T-helper 22 cell (primary cell): ENCODE data around the gene ACSF2.

Experiments
- DNase-seq: peaks from one replicate; pipeline ENCODE4 v3.0.0-alpha.2; 2020; ENCODE audit warnings: low read depth

Gene ACSF2

DNA sequence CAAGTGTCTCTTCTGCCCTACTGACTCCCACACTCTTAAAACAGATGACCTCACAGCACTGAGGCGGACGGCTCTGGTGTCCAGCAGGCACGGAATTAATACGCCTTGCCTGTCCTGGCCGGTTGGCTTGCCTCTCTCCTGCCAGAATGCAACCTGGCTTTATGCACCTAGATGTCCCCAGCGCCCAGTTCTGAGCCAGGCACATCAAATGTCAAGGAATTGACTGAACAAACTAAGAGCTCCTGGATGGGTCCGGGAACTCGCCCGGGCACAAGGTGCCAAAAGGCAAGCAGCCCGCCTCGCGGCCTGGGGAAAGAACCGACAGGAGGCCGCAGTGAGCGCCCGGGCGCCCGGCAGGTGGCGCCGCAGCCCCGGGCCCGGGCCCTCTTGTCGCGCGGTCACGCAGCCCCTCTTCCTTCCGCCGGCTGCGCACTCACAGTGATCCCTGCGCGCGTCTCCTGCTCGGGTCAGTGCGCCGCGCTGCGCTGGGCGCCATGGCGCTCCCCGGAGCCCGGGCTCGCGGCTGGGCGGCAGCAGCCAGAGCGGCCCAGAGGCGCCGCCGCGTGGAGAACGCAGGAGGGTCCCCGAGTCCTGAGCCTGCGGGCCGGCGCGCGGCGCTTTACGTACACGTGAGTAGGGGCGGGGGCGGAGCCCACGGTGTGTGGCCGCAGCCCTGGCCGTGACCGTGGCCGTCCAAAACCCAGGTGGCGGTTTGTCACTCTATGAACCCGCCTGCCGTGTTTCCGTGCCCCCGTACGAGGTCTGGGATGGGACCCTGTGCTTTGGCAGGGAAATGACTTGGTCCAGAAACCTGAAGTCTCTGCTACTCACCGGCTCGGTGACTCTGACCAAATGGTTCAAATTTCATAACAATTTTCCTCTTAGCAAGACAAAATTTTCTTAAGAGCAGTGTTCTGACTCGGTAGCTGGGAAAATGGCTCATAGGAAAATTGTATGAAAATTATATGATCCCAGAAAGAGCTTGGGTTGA is 52.7 kb downstream of the ACSF2 start, which contains the start of gene RSAD1:
TSS of gene RSAD1 (plus strand) at position 470 of the 991 bp plus-strand sequence. CDS start at position 495, 25 bp downstream.
- DNase-seq, result peak; percentile 70

DNA sequence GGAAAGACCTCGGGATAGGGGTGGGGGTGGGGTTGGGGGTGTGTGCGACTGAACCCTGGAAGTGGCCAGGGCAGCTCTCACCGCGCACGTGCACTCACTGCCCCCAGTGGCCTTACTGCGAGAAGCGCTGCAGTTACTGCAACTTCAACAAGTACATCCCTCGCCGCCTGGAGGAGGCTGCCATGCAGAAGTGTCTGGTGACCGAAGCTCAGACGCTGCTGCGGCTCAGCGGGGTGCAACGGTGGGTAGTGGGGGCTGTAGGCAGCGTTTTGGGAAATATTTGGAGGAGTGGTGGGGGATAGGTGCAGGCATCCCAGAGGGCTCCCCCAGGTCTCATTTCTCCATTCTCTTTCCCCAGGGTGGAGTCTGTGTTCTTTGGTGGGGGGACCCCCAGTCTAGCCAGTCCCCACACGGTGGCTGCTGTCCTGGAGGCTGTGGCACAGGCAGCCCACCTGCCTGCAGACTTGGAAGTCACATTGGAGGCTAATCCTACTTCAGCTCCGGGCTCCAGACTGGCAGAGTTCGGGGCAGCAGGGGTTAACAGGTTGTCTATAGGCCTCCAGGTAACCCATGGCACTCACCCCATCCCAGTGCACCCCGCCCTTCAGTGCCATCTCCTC is 53.6 kb downstream of the ACSF2 start:
- DNase-seq, result peak; percentile 42

DNA sequence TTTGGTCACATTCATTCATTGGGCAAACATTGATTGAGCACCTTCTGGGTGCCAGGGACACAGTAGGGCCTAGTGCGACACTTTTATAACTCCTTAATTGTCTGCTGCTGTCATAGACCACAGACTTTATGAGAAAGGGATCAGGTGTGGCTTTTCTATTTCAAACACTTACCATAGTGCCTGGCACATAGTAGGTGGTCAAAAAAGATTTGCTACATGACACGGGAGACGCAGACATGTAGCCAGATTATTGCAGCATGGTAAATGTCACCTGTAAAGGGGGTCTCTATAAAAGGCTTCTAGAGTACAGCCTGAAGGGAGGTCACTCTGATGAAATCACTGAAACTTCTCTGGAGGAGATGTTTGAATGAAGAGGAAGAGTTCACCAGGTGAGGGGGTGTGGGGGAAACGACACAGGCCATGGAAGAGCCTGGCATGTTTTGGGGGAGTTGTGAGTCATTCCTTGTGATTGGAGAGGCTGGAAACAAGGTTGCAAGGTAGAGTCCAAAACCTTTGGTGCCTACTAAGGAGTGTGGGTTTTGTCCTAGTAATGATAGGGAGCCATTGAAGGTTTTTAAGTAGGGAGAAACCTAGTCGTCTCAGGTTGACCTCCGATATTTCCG is 54.2 kb downstream of the ACSF2 start:
- no peak for DNase-seq

DNA sequence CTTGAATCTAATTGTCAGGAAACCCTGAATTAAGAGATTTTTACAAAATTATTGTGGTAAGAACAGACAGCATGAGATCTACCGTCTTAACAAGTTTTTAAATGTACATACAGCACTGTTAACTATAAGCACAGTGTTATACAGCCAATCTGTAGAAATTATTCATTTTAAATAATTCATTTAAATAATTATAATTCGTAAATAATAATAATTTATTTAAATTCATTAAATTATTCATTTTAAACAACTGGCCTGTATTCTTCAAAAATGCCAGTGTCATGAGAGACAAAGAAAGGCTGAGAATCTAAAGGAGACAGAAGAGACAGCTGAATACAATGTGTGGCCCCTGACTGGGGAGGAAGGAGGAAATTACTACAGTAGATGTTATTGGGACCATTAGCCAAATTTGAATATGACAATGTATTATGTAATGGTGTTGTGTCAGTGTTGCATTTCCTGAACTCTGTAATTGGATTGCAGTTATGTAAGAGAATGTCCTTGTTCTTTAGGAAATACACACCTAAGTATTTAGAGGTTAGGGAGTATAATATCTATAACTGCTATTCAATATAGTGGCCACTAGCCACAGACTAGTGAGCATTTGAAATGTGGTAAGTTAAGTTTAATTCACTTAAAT is 55.0 kb downstream of the ACSF2 start:
- no peak for DNase-seq

DNA sequence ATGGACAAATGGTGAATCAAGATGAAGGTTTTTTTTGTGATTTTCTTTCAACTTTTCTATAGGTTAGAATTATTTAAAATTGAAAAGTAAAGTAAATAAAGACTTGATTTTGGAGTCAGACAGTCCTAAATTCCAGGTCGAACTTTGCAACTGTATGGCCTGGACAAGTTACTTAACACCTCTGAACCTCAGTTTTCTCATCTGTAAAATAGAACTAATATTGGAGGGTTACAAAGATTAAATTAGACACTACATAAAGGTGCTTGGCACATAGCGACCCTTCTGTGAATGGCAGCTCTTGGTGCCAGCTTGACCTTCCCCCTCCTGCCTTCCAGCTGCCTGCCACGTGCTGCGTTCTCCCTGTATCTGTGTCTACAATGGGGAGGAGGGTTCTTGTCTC is 55.6 kb downstream of the ACSF2 start:
- DNase-seq, result no peak

DNA sequence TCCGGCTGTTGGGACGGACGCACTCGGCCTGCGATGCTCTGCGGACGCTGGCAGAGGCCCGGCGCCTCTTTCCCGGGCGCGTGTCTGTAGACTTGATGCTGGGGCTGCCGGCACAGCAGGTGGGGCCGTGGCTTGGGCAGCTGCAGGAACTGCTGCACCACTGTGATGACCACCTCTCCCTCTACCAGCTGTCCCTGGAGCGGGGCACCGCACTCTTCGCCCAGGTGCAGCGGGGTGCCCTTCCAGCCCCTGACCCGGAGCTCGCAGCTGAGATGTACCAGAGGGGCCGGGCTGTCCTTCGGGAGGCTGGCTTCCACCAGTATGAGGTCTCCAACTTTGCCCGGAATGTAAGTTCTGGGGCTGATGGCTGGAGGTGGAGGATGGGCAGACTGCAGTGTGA is 56.1 kb downstream of the ACSF2 start:
- no peak for DNase-seq

DNA sequence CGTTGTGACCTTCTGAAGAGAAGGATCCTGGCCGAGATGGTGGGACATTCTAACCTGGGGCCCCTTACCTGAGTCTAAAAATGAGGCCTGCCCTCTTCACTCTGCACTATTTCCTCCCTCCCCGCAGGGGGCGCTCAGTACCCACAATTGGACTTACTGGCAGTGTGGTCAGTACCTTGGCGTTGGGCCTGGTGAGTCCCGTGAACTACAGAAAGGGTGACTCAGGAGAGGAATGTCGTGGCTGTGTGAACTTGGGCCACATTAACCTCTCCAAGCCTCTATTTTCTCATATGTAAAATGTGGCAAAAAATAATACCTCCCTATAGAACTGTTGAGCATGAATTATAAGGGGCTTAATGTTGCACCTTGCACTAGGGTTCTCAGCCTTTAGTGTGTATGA is 56.5 kb downstream of the ACSF2 start:
- DNase-seq, result peak; percentile 41

DNA sequence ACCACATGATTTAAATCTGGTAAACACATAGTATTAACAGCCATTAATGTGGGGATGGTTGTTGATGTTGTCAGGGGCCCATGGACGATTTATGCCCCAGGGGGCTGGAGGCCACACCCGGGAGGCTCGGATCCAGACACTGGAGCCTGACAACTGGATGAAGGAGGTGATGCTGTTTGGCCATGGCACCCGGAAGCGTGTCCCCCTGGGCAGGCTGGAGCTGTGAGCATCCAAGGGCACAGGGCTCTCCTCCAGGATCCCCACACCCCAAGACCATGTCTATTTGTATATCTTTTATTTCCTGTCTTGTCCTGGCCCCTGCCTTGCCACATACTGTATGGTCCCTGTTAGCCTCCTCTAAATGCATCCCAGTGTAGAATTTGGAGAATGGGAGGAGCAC is 57.2 kb downstream of the ACSF2 start:
- no peak for DNase-seq

DNA sequence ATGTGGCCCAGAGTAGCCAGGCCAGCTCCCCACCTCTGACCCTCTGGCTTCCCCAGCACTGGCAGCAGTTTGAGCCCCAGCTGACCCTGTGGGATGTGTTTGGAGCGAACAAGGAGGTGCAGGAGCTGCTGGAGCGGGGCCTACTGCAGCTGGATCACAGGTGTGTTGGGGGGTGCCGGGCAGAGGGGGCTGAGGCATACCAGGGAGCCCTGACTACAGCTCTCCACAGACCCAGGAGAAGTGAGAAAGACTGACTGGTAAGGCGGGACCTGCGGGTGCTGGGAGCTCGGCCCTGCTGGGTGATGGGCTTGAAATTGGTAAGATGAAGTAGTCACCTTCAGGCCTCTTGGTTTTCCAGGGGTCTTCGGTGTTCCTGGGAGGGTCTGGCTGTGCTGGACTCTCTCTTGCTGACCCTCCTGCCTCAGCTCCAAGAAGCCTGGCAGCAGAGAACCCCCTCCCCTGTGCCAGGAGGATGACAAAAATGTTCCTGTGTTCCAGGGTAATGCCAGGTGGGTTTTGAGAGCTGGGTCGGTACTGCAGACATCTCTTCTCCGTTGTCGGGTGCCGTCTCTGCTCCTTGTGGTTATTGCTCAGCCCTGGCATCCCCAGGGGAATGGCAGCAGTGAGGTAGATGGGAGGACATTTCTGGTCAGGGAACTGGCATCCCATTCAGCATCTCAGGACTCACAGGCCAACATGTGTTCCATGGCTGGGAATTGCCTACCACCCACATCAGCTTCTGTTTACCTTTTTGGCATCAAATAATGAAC is 58.6 kb downstream of the ACSF2 start:
- DNase-seq, result no peak

DNA sequence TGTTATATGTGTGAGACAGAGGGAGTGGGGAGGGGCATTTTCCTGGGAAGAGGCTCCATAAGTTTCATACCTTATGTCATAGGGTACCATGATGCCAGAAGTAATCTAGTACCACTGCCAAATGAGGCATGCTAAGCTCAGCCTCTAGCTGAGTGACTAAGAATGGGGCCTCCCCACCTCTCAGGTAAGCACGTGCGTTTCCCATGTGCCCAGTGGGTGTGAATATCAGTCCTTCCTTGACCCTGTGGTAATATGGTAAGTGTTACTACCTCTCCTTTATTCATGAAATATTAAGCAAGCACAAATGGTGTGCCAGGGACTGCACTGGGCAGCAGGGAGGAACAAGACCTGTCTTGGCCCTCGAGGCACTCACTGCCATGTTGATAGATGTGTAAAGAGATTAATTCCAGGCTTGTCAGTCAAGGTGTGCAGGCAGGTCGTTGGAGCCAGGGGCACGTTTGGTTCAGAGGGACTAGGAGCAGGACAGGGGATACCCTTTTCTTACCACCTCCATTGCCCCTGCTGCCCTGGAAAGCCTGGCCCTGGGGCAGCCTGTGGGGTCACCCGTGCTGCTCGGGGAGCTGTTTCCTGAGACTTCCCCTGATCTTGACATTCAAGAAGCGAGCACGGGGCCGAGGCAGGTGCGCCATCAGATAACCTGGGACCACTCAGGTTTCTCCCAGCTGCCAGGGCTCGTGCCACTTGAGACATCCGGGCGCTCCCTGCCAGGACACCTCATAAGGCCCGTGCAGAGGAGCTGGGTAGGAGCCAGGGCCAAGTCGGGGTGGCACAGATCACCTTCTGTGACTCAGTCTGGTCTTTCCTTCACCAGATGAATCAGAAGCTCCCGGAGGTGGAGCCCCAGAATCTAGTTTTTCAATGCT is 61.4 kb downstream of the ACSF2 start:
- DNase-seq, result no peak

DNA sequence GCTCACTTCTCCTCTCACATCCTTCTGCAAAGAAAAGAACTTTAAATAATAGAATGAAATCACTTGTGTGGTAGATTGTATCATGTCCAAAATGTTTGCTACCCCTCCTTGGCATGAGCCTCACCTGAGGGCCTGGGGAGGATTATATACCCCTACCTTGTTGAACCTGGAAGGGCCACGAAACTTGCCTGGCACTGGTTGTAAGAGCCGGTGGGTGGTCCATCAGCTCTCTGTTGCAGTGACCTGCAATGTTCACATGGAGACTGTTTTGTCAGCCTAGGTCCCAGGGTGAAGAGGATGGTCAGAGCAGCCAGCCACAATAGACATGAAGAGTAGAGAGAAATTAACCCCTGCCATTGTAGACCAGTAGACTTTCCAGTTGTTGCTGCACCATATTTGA is 62.9 kb downstream of the ACSF2 start:
- DNase-seq, result no peak

DNA sequence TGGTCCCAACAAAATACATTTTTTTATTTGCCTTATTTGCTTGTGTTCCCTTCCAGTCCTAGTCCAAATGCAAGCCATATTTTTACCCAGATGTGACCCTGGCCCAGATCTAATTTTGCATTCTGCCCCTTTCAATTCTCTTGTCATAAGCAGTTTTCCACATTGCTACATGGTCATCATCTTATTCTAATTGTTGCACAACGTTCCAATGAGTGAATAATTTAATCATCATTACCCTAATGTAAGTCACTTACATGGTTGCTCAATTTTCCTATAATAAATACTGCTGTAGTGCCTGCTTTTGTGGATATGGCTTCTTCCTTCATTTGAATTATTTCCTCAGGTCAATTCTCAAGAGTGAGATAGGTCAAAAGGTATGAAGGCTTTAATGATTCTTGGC is 65.5 kb downstream of the ACSF2 start:
- no peak for DNase-seq

DNA sequence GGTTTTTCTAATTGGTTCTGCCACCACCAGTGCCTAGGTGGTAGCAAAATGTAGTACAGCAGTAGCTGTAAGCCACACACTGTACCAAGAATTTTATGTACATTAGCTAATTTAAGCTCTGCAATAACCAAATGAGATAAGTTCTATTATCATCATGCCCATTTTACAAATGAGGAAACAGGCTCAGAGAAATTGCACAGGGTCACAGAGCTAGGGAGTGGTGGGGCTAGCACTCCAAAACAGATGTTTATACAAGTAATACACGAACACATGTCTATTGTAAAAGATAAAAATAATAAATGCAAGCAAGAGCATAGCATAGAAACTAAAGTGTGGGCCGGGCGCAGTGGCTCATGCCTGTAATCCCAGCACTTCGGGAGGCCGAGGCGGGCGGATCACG is 66.2 kb downstream of the ACSF2 start:
- DNase-seq, result no peak

DNA sequence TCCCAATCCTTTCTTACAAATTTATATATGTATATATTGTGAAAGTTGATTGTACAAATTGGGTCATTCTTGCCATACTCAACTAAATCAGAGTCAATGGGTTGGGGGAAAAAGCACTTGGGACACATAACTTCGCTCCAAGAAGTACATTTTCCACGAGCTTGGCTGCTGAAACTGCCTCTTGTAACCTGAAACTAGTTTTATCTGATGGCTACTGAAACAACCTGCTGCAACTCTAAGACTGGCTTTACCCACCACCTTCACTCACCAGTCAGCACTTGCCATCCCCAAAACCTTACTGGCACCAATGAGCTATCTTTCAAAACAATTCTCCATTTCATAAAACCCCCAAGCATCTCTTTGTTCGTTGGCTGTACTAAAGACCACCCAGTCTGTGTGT is 67.7 kb downstream of the ACSF2 start:
- no peak for DNase-seq

DNA sequence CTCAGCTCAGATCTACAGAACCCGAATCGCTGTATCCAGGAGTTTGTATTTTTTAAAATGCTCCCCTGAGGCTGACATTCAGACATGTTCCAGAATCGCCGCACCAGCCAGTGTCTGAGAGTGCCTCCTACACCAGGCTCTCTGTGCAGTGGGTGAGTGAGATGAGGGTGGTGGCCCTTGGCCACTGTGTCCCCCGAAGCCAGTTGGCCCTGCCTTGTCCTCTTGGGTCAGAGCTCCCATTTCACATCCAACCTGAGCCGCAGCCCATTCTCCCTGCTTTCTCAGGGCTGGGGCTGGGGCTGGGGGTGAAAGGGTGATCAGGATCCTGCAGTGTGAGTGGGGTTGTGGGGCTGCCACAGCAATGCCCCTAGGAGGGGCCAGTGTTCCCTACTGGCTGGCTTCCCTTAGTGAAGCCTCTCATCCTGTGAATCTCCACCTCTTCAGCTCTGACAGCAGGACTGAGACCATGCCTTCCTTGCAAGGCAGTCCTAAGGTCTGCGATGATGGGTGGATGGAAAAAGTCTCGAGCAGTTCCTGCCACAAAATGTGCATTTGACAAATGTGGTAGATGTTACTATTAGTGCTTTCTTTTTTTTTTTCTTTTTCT is 69.3 kb downstream of the ACSF2 start:
- DNase-seq, result no peak

DNA sequence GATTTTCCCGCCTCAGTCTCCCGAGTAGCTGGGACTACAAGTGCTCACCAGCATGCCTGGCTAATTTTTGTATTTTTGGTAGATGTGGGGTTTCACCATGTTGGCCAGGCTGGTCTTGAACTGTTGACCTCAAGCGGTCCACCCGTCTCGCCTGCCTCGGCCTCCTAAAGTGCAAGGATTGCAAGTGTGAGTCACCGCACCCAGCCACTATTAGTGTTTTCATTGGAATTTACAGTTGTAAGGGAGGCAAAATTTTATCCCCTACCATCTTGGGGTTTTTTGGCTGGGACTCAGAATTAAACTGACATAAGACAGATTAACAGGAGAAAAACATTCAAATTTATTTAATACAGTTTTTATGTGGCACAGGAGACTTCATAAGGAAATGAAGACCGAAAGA is 69.9 kb downstream of the ACSF2 start:
- DNase-seq, result no peak

DNA sequence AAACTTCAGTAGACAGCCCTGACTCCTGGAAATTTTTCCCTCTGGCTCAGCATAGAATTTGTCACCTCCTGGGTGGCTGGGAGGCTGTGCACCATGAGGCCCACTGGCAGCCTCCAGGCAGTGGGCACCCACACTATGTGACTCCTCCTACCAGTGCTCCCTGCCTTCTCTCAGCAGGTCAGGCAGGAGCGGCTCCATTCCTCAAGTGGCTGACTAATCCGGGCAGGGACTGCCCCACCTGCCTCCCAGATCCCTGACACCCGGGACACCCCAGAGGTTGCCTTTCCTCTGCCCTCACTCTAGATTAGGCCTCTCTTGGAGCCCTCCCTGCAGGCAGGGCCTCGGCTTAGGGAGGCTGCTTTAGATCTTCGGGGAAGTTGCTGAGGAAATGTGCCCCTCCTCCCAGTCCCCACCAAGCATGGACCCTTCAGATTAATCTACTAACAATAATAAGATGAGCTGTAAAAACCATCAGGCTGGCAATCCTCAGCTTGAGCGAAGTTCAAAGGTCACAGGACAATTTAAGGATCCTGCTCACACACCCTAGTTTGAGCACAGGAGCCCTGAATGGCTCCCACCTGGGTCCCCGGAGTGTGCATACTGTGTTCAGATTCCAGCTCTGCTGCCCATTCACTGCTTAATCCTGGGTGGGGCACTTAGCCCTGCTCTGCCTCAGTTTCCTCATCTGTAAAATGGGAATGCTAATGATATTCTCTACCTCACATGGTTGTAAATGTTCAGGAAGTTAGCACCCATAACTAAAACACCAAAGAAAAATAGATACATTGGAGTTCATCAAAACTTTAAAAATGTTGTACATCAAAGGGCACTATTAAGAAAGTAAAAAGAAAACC is 72.2 kb downstream of the ACSF2 start:
- DNase-seq, result no peak

DNA sequence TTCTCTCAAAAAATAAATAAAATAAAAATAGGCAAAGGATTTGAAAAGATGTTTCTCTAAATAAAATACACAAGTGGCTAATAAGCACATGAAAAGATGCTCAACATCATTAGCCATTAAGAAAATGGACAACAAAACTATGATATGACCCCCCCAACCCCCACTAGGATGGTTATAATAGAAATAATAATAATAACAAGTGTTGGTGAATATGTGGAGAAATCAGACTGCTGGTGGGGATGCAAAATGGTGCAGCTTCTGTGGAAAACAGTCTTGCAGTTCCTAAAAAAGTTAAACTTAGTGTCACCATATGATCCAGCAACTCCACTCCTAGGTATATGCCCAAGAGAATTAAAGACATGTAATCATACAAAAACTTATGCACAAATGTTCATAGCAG is 73.3 kb downstream of the ACSF2 start:
- DNase-seq, result no peak

DNA sequence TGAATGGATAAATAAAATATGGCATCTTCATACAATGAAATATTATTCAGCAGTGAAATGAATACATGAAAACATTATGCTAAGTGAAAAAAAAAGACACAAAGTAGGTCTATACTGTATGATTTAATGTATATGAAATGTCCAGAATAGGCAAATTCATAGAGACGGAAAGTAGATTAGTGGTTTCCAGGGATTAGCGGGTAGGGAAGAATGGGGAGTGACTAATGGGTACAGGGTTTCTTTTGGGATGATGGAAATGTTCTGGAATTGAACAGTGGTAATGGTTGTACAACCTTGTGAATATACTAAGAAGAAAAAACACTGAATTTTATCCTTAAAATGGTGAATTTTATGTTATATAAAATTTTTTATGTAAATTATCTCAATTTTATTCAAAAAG is 73.7 kb downstream of the ACSF2 start:
- DNase-seq, result no peak
